GM18499 (cell line): ENCODE data around the gene HOTAIR.

ENCODE experiments used
- ATAC-seq: cut with Tn5 transposase; IDR thresholded peaks from one replicate; pipeline ENCODE4 v1.9.1; 2021; ENCODE audit warnings: moderate number of reproducible peaks; ENCODE audit not compliant: insufficient read depth, unreplicated experiment

Gene HOTAIR

DNA sequence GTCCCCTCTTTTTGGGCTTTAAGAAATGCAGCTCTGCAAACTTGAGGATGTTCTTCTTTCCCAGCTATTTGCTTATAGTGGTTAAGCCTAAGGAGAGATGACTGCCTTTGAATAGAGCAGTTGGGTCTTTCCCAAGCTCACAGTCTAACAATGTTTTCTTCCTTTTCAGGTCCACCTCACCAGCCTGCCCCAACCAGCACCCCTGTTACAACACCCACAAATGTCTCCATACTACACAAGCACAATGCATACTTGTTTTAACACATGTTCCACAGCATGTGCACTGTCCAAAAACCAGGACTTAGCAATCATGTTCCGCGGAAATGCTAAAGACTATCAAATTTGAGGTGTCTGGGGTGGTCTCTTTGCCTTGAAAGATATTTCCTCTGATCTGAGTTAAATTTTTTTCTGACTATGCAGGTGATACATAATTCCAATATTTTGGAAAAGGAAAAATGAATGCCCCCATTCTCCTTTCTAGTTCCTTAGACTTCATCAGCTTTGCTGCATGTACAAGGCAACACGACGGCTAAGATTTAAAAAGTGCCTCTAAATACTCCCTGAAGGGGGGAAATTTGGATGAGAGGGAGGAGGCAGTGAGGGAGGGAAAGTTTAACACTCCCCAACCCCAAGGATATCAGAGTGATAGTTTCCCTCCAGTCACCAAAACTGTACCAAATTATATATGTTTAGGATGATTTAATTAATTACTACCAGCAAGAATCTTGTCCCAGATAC lies 42.7 kb downstream of the HOTAIR start:
- ATAC-seq, result no peak

DNA sequence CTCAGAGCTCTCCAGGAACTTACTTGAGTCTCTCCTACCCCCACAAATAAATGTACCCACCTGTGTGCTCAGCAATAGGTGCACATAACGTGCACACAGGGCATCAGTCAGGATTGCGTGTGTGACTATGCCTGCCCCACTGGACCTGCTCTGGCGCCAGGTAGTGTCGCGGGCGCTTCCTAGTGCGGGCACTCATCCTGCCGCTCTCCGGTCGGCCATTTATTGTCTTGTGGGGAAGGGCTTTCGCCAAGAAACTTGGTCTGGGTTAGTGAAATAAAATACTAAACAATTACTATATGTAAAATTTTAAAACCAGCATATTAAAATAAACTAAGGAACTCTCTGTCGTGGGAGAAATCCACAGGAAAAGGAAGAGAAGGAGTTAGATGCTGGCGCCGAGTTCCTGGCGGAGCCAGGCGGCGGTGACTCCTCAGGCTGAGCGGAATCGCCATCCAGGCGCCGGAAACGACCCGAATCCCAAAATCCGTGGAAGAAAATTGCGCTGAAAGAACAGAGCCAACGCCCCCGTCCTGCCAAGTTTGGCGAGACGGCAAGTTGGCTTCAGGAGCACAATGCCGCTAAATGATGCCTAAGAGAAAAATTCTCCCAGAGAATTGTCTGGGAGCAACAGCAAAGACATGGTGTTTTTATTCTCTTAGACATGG lies 44.0 kb downstream of the HOTAIR start:
- ATAC-seq, result no peak

DNA sequence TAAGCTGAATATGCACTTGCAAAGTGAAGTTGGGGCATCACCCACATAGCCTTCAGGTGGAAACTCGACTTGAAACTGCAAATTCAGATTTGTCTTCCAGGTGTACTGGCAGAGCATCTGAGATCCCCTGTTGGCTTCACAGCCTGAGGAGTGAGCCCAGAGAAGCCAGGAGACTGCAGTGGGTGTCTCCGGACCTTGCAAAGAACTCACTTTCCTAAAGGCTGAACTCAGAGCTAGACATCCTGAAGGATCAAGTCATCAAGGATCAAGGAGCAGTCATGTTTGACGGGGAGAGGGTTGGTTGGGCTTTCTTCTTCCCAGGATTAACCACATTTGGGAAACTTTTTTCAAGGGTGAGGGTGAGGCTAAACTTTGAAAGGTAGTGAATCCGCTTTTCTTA lies 45.2 kb downstream of the HOTAIR start:
- ATAC-seq, result no peak

DNA sequence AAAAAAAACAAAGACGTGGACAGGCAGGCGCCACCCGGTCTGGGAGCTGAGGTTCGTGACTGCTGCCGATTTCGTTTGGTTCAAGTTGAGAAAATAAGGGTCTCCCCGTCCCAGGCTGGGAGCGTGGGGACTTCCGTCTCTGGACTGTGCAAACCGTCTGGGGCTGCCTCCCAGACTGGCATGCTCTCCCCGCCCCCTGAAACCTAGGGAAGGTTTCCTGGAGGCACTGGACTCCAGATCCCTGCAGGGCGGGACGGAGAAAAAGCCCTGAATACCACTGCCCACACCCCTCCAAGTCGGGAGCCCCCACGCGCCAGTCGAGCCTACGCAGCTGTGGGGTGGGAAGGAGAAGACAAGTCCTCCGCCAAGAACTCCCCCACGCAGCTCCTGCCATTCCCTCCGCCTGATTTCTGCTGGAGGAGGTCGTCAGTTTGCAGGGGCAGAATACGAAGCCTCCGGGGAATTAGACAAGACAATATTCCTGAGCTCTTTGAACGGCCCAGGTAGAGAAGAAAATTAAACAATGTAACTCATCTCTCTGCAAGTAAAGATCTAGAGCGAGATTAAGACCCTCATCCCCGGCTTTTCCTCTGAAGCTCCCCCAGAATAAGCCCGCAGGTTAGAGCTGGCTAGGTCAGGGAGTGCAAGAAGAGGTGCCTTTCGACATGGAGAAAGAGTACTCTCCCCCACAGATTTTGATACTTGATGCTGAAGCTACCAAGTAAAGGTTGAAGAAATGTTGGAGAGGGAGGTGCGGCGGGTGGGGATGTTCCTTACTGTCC lies 46.5 kb downstream of the HOTAIR start:
- no peak for ATAC-seq

DNA sequence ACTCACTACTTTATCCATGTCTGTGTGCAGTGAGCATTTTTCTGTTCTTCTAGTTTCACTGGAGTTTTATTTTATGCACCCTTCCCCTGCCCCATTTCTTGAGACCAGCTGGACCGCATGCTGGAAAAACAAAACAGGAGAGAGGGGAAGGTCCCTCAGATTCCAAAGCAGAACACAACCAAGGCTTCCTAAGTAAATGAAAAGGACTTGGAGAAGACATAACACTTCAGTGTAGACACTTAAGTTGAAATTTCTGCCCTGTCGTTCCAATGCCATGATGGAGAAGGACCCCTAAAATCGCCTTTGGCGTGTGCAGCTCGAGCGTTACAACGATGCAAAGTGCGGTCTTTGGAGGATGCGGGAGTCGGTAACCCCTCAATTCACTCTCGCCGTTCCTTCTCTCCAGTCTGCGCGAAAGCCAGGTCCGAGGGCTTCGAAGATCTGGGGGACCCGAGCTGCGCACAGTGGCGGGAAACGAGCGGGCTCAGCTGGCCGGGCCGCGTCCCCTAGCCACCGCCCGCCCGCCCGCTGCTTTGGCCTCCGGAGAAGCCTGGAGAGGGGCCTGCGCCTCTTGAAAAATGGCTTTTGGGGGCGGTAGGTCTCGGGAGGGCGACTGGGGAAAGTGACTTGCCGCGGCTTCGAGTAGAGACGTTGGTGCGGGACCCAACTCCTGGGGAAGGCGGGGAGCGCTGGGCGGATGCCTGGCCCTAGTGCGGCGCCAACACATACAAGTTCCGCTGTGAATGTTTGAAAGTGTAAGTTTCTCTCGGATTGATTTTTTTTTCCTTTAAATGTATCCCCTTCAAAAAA lies 47.3 kb downstream of the HOTAIR start:
- no peak for ATAC-seq

DNA sequence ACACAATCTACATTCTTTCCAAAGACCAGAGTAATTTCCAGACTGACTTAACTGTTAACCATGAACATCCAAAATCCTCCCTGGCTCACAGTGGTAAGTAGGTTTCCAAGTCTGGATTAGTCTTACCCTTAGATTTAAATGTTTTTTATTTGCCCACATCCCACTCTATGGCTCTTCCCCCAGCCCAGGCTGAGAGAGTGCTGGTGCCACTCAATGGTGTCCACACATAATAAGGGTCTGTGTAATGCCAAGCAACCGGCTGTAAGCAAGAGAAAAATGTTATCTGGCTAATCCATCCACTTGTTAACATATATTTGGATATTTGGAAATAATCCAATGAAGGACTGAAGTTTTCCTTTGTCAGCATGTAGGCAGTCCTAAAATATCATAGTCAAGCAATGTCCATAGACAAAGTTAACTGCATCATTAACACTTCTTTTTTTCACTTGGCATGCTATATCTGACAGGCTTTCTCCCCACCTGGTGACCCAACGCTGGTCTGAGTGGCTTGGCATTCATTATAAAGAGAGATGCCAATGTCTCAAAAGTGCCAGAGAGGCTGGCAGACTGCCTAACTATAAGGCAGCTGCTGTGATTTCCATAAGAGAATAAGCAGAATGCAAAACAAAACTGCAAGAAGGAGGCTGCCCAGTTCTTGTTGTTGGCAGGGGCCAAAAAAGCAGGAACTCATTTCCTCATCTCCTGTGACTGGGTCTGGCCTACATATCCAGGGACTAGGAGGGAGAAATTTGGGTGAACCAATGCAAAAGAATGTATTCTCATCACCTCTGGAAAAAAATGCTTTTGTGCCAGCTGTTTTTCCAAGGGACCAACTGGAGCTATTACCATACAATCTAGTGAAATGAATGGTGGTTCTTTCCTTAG lies 50.0 kb downstream of the HOTAIR start:
- ATAC-seq, result no peak

DNA sequence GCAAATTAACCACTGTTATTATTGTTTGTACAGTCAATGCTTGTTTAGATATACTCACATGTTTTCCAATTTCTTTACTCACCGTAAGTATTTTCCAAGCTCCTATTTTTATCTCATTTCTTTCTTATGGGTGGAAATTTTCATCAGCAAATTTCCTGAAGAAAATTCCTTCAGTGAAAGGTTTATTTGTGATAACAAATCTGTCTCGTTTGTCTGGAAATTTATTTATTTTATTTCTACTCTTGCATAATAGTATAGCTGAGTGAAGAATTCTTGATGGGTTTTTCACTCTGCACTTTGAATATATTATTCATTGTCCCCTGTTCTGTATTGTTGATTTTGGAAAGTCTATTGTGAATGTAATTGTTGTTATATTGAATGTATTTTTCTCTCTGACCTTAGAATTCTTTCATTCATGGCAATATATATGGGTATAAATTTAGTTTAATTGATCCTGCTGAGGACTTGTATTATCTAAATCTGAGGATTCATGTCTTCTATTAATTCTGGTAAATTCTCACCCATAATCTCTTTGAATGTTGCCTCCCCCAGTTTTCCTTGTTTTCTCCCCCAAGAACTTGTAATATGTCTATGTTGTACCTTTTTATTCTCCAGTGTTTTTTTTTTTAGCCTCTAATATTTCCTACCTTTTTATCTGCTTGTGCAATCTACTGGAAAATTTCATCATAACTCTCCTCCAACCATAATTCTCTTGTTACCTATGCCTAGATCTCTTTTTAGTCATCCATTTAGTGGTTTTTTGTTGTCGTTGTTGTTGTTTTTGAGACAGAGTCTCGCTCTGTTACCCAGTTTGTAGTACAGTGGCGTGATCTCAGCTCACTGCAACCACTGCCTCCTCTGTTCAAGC lies 57.7 kb downstream of the HOTAIR start:
- ATAC-seq, result no peak
